Chondrocyte (in vitro differentiated cells): ENCODE data around the gene FYN. TPM values are rescaled to one million over a fixed set of nuclear protein-coding genes. Genes with fewer than 3 reads are reported as not detected.

Experiments
- DNase-seq: peaks from one replicate; pipeline ENCODE4 v3.0.0; 2021; ENCODE audit warnings: mixed read lengths, low spot score
- H3K27ac Mint-ChIP-seq: one replicate; pipeline ENCODE4 v1.8.0; 2021; ENCODE audit warnings: mild to moderate bottlenecking, moderate library complexity, mixed read lengths; ENCODE audit not compliant: unreplicated experiment
- H3K27me3 Mint-ChIP-seq: 2 replicates; pipeline ENCODE4 v1.8.0; 2021; ENCODE audit warnings: low read depth, mixed read lengths
- H3K36me3 Mint-ChIP-seq: 2 replicates; pipeline ENCODE4 v1.8.0; 2021; ENCODE audit warnings: low read depth, mixed read lengths
- H3K4me1 Mint-ChIP-seq: 2 replicates; pipeline ENCODE4 v1.8.0; 2021; ENCODE audit warnings: low read depth, mild to moderate bottlenecking, mixed read lengths
- H3K4me3 Mint-ChIP-seq: one replicate; pipeline ENCODE4 v1.8.0; 2021; ENCODE audit warnings: mild to moderate bottlenecking, moderate library complexity, mixed read lengths; ENCODE audit not compliant: unreplicated experiment
- H3K9me3 Mint-ChIP-seq: 2 replicates; pipeline ENCODE4 v1.8.0; 2021; ENCODE audit warnings: low read depth, mixed read lengths
- total RNA-seq: library from RNA; stranded (reverse); gene quantifications from 3 replicates; pipeline ENCODE4 v1.2.1, GENCODE V29; 2021
- TF ChIP-seq, protein P1 (sequence below): fragments of 200-600 bp; sonication (generic); IDR thresholded peaks from 2 replicates; pipeline ENCODE4 v1.5.0; 2021; ENCODE audit warnings: antibody characterized with exemption, mild to moderate bottlenecking, moderate library complexity

Gene FYN
- total RNA-seq, 1 donor from 2014 or later: 109 TPM

DNA sequence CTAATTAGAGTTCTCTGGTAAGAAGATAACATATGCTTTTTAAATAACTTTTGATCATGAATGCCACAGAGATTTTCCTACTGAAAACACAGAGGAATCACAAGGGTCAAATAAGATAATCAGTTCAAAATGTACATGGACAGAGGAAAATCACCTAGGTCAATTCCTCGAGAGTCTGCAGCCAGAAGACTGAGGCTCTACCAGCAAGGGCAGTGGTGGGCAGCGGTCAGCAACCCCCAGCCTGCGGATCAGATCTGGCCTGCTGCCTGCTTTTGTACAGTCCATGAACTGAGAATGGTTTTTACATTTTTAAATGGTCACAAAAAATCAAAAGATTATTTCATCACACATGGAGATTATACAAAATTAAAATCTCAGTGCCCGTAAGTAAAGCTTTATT, 79.0 kb downstream of the FYN start:
- no peak for DNase-seq
- Mint-ChIP-seq H3K27me3 (no peaks in the 10 kb centered on the region), H3K4me1 (peaks cover 23% of the 10 kb centered on the region), H3K9me3 (no peaks in the 10 kb centered on the region), H3K4me3 (no peak overlapping the region), H3K36me3 (no peaks in the 10 kb centered on the region), H3K27ac (no peak overlapping the region)
- TF ChIP-seq, protein P1, sequence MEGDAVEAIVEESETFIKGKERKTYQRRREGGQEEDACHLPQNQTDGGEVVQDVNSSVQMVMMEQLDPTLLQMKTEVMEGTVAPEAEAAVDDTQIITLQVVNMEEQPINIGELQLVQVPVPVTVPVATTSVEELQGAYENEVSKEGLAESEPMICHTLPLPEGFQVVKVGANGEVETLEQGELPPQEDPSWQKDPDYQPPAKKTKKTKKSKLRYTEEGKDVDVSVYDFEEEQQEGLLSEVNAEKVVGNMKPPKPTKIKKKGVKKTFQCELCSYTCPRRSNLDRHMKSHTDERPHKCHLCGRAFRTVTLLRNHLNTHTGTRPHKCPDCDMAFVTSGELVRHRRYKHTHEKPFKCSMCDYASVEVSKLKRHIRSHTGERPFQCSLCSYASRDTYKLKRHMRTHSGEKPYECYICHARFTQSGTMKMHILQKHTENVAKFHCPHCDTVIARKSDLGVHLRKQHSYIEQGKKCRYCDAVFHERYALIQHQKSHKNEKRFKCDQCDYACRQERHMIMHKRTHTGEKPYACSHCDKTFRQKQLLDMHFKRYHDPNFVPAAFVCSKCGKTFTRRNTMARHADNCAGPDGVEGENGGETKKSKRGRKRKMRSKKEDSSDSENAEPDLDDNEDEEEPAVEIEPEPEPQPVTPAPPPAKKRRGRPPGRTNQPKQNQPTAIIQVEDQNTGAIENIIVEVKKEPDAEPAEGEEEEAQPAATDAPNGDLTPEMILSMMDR: no peak

DNA sequence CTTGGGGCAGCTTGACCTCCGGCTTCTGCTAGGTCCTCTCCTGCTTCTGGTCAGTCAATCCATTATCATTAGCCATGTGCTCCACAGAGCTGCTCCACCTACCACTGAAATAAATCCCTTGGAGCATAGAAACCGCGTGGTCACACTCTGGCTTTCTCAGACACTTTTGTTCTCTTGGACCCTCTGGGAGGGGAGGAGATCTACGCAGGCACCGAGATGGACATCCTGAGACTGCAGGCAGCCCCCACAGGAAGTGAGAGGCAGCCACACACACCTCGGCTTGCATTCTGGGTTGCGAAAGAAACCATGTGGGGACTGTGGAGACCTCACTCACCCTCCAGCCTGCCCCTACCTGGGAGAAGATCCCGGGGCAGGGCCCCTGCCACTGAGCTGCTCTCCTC, 79.5 kb downstream of the FYN start:
- H3K27ac Mint-ChIP-seq: no peak overlapping the region
- no peaks in the 10 kb centered on the region for H3K9me3 Mint-ChIP-seq
- no peaks in the 10 kb centered on the region for H3K27me3 Mint-ChIP-seq
- H3K4me1 Mint-ChIP-seq: peaks cover 17% of the 10 kb centered on the region
- no peaks in the 10 kb centered on the region for H3K36me3 Mint-ChIP-seq
- H3K4me3 Mint-ChIP-seq: no peak overlapping the region
- TF ChIP-seq, protein P1: no peak
- DNase-seq: no peak

DNA sequence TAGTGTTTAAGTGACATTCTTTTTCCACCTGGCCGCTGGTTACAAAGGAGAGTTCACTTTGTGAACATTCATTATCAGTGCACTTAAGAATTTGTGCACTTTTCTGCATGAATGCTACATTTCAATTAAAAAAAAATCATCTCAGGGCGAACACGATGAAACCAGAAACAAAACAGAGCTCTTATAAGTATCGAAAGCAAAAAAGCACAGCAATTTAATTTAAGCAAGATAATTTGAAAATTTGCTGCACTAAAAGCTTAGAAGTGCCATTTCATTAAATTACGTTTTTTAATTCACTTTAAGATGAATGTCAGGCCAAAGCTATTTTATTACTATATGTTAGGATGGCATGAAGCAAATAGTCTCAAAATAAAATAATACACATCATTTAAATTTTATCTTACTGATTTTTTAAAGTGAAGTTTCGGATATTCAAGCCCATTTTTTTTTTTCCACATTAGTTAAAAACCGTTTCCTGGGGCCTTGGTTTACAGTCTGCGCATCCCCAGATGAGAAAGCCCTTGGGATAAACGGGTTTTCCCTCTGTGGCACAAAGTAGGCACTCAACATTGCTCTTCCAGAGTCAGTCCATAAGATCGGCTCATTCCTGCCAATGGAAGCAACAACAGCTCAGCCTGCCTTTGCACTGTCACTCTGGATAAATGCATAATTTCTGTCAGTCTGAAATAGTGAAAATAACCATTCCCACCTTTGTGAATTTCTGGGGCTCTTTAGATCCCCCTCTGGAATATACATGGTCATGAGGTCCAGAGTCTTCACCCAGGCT, 80.1 kb downstream of the FYN start:
- TF ChIP-seq, protein P1: no peak
- no peak for DNase-seq
- Mint-ChIP-seq H3K36me3 (no peaks in the 10 kb centered on the region), H3K4me1 (peaks cover 17% of the 10 kb centered on the region), H3K27me3 (no peaks in the 10 kb centered on the region), H3K27ac (no peak overlapping the region), H3K4me3 (no peak overlapping the region), H3K9me3 (no peaks in the 10 kb centered on the region)

DNA sequence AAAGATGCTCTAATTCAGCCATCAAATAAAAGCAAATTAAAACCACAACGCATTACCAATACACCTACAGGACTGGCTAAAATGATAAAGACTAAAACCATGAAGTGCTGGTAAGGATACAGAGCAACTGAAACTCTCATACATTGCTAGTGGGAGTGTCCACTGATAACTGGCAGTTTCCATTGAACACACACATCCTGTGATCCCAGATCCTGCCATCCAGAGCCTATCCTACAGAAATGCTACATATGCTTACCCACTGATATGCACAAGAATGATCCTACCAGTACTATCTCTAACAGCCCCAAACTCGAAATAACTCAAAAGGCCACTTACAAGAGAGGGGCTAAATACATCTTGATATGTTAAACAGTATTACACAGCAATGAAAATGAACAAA, 81.0 kb downstream of the FYN start:
- no peak for DNase-seq
- Mint-ChIP-seq H3K27ac (no peak overlapping the region), H3K9me3 (no peaks in the 10 kb centered on the region), H3K4me1 (peaks cover 17% of the 10 kb centered on the region), H3K36me3 (no peaks in the 10 kb centered on the region), H3K27me3 (no peaks in the 10 kb centered on the region), H3K4me3 (no peak overlapping the region)
- TF ChIP-seq, protein P1: no peak

DNA sequence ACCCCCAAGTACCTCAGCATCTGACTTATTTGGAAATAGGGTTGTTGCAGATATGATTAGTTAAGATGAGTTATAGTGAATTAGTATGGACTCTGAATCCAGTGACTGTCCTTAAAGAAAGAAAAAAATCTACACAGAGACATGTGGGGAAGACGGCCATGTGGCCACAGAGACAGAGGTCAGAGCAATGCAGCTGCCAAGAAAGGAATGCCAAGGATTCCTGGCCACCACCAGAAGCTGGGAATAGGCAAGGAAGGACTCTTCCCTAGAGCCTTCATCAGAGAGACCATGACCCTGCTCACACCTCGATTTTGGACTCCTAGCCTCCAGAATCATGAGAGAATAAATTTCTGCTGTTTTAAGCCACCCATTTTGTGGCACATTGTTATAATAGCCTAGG, 81.8 kb downstream of the FYN start:
- no peak overlapping the region for H3K4me3 Mint-ChIP-seq
- H3K27me3 Mint-ChIP-seq: no peaks in the 10 kb centered on the region
- no peak for DNase-seq
- no peaks in the 10 kb centered on the region for H3K9me3 Mint-ChIP-seq
- TF ChIP-seq, protein P1: no peak
- peak overlapping the region; percentile 10 for H3K27ac Mint-ChIP-seq
- peaks cover 17% of the 10 kb centered on the region for H3K4me1 Mint-ChIP-seq
- H3K36me3 Mint-ChIP-seq: no peaks in the 10 kb centered on the region
